Measurements from ENCODE around the gene NR1I2.

- TF ChIP-seq ZFP30 (CRISPR knock-in tag; IDR thresholded peaks at IDR 0.05) (no peak), OSR1 (CRISPR knock-in tag; IDR thresholded peaks at IDR 0.05) (no peak), PPARA (CRISPR knock-in tag; IDR thresholded peaks at IDR 0.05; ENCODE audit: borderline replicate concordance) (no peak), ARNTL (CRISPR knock-in tag; IDR thresholded peaks at IDR 0.05; ENCODE audit: borderline replicate concordance, low read depth) (no peak), SNAI2 (CRISPR knock-in tag; IDR thresholded peaks at IDR 0.05) (no peak), POU6F1 (CRISPR knock-in tag; IDR thresholded peaks at IDR 0.05; ENCODE audit: borderline replicate concordance, low read depth) (no peak)
- TF ChIP-seq, protein P1, sequence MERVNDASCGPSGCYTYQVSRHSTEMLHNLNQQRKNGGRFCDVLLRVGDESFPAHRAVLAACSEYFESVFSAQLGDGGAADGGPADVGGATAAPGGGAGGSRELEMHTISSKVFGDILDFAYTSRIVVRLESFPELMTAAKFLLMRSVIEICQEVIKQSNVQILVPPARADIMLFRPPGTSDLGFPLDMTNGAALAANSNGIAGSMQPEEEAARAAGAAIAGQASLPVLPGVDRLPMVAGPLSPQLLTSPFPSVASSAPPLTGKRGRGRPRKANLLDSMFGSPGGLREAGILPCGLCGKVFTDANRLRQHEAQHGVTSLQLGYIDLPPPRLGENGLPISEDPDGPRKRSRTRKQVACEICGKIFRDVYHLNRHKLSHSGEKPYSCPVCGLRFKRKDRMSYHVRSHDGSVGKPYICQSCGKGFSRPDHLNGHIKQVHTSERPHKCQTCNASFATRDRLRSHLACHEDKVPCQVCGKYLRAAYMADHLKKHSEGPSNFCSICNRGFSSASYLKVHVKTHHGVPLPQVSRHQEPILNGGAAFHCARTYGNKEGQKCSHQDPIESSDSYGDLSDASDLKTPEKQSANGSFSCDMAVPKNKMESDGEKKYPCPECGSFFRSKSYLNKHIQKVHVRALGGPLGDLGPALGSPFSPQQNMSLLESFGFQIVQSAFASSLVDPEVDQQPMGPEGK (CRISPR knock-in tag; IDR thresholded peaks at IDR 0.05; ENCODE audit: borderline replicate concordance), result no peak
These were observed 35.5 kb upstream of the NR1I2 start for GRCh38 chr3:119746423-119746822.

All from SK-N-SH treated with all-trans-retinoic acid at 6 μM for 48 hours (cell line).